ENCODE results near the gene INSC.
"Not testable (repeated sequence)": the region's sequence is repeated elsewhere in the genome, so short reads cannot be mapped to it uniquely, and the experiment has no call there.

INSC gene

GRCh38 chr11:15114501-15115475, at the start of gene INSC:
INSC (plus strand) TSS chr11:15114923; CDS start chr11:15149175, 34,252 bp downstream.
- no peak for DNase-seq (ENCODE audit: low spot score)

DNA sequence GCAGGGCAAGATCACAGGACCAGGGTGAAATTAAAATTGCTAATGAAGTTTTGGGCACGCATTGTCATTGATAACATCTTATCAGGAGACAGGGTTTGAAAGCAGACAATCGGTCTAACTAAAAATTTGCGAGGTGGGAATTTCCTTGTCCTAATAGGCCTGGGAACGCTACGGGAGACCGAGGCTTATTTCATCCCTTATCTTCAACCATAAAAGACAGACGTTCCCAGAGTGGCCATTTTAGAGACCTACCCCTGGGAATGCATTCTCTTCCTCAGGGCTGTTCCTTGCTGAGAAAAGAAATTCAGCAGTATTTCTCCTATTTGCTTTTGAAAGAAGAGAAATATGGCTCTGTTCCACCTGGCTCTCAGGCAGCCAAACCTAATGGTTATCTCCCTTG, 45.0 kb upstream of the INSC start:
- DNase-seq (ENCODE audit: low spot score), result not testable (repeated sequence)

DNA sequence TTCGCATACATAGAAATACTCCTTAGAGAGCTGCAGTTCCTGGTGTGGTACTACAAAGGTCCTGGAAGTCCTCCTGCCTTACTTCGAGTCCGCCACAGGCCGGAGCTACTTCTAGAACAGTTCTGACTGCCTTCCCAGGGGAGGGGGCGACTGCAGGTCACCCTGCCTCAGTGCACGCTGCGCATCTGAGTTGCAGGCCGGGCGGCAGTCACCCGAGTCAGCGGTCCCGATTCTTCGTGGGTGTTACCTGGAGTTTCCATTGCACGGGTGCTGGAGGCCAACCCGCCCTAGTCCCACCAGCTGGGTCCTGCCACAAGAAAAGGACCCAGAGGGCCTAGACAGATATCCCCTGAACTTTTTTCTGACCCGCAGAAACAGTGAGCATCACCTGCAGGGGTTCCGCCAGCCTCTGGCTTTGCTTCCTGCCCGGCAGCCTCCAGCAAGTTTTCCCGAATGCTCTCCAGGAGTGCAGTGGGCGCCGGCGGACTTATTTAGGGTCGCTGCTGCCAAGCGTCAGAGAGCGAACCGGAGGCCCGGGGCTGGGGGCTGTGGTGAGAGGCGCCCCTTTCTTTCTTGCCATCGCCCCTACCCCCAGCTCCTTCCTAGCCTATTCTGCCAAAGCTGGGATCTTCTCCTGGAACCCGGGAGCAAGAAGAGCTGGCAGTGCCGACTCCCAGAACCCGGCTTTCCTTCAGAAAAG, 43.0 kb upstream of the INSC start:
- DNase-seq (ENCODE audit: low spot score), result no peak

DNA sequence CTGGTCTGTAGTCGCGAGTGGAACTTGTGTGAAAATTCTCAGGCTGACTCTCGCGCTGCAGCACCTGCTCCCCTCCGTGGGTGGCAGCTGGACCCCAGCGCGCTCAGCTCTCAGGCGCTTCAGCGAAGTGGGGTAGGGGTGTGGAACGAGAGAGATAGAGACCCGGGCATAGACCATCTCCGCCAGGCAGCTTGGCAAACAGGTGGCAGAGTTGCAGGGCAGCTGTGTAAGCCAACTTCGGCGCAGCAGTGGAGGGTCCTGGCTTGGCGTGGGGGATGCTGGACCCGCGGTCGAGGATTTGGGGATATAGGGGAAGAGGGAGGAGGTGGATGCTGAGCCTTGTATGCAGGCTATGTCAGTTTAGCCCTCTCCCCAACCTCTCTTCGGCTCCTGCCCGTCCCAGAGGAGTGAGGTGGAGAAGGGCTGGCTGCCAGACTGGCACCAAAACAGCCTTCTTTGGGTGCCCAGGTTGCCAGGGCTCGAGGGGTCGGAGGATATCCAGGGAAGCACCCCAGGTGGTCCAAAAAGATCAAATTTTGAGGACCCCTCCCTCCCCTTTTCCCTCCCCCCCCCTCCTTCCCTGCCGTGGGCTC, 42.1 kb upstream of the INSC start:
- DNase-seq (ENCODE audit: low spot score), result no peak

DNA sequence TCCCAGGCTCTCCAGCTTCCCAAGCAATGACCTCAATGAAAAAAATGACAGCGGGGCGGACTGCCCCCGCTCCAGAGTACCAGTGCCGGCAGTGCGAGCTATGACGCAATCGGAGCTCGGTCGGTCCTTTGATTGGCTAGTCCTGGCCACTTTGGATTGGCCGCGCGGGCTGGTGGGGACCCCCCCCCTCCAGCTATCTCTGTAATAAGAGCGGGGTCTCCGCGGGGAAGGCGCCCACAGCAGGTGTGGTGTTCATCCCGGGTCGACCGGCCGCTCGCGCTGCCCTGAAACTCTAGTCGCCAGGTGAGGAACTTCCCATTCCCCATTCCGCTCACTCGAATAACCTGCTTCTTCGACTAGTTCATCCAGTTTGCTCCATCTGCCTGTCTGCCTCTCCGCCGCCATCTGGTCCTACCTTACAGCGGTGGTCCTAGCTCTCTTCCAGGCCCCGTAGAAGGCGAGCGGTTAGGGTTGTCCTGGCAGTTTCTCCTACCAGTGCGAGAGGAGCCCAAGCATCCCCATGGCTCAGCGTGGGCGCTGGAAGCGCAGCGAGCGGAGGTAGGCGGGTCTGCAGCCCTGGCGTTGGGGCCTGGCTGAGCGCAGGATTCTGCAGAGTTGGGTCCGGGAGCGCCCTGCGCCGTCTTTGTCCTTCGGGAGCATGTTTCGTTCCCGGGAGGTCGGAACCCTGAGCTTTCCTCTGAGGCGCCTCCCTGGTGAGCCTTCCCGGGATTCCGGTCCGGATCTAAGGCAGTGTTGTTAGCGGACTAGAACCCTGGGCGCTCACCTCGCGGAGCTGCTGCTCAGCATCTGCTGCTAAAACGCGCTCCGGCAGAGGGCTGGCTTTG, 41.1 kb upstream of the INSC start, which contains the start of gene CALCB:
CALCB (plus strand) TSS at position 233 of the 845 bp plus-strand sequence. CDS start 1,126 bp downstream, outside the sequence.
- peak; percentile 43 for DNase-seq (ENCODE audit: low spot score)

GRCh38 chr11:15074206-15075161, 40.2 kb upstream of the INSC start:
- peak; percentile 85 for DNase-seq (ENCODE audit: low spot score)

- DNase-seq (ENCODE audit: low spot score), result no peak
These were observed 39.6 kb upstream of the INSC start for GRCh38 chr11:15075162-15075526.

- no peak for DNase-seq (ENCODE audit: low spot score)
These were observed 23.5 kb upstream of the INSC start for GRCh38 chr11:15091175-15091574.

DNA sequence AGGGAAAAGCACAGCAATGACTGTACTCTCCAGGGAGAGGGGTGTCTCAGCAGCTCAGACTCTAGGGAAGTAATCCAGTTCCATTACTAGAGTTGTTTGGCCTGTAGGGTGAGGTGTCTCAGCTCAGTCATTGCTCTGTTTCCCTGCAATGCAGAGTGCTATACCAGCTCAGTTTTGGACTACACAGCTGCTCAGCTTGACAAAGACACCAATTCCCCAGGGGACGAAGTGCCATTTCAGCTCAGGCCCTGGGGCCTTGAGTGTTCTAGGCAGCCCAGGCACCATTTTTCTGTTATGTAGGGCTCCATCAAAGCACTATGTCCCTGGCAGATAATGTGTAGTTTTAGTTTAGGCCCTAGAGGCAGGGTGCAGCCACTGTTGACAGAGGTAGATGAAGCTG, 23.1 kb upstream of the INSC start:
- no peak for DNase-seq (ENCODE audit: low spot score)

GRCh38 chr11:15093432-15093831, 21.3 kb upstream of the INSC start:
- no peak for DNase-seq (ENCODE audit: low spot score)

DNA sequence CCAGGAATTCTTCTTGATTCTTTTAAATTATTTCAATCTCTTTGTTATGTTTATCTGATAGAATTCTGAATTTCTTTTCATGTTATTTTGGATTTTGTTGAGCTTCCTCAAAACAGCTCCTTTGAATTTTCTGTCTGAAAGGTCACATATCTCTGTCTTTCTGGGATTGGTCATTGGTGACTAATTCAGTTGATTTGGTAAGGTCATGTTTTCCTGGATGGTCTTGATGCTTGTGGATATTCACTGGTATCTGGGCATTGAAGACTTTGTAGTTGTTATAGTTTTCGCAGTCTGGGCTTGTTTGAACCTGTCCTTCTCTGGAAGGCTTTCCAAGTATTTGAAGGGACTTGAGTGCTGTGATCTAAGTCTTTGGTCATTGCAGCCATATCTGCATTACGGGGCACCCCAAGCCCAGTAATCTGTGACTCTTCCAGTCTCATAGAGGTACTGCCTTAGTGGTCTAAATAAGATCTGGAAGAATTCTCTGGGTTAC, 18.9 kb upstream of the INSC start:
- no peak for DNase-seq (ENCODE audit: low spot score)

DNA sequence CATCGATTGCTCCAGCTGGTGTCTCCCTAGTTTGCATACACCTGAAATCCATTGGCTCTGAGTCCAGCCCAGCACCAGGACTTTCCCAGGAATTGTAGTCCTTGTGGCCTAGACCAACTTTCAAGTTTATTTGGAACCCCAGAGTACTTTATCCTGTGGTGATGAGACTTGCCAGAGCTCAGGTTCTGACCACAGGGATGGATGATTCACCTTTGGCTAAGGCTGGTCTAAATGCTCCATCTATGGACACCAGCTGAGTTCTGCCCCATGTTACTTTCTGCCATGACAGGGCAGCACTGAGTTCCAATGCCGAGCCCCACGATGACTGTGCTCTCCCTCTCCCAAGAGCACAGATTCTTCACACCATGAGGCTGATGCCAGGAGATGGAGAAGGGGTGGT, 17.3 kb upstream of the INSC start:
- DNase-seq (ENCODE audit: low spot score), result no peak

DNA sequence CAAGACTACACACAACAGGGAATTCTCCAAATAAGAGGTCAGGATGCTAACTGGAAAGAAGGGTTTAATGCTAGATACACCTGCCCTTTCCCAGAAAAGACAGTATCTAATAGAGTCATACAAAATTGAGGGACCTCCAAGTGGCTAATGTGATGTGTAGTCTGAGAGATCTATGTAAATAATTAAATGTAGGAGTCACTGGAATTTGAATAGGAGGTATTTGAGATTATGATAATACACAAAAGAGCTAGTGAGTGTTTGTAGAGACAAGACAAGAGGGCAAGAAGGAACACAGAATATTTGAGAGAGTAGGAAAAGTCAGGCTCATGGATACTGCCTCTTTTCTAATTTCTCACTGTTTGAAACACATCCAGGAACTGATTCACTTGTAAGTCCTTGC, 15.5 kb upstream of the INSC start:
- DNase-seq (ENCODE audit: low spot score), result no peak

DNA sequence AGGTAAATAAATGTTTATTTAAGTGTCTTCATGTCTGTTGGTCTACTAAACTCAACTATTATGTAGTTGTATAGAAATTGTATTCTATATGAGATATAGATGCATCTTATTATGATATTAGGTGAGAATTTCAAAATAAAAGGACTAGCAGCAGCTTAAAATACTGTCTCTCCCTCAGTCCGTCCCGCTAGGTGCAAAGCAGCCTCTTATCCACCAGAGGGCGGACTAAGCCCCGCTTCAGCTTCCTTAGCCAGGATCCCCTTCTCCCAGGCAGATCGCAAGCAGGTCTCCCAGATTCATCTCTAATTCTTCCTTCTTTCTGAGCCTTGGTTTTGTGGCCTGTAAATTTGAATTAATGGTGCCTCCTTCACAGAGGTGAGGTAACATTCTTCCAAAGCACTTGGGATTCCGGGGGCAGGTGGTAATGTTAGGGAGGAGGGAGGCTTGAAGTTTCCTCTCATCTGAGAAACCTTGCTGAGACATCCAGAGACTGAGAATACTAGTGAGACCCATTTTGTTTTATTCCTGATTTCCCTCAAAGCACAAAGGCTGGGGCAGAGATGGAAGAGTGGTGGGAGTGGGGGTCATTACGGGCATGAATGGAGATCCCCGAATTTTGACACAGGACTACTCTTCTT, 13.5 kb upstream of the INSC start:
- DNase-seq (ENCODE audit: low spot score), result peak; percentile 56

GRCh38 chr11:15104166-15104565, 10.6 kb upstream of the INSC start:
- no peak for DNase-seq (ENCODE audit: low spot score)

- peak; percentile 54 for DNase-seq (ENCODE audit: low spot score)
These were observed 8.3 kb upstream of the INSC start for GRCh38 chr11:15106201-15106965.

GRCh38 chr11:15107730-15108515, 6.8 kb upstream of the INSC start:
- DNase-seq (ENCODE audit: low spot score), result no peak

GRCh38 chr11:15108592-15109130, 6.1 kb upstream of the INSC start:
- no peak for DNase-seq (ENCODE audit: low spot score)

All from SW480 (cell line).